Mesendoderm (in vitro differentiated cells): ENCODE data around the gene BEGAIN.

Experiments used
- DNase-seq: peaks from one replicate; pipeline ENCODE4 v3.0.0; 2013
- H2AK5ac ChIP-seq: 2 replicates; pipeline ENCODE4 v1.6.1; 2013; ENCODE audit warnings: low read length, inconsistent platforms
- H2BK120ac ChIP-seq: 2 replicates; pipeline ENCODE4 v1.6.1; 2013; ENCODE audit warnings: low read depth, mild to moderate bottlenecking, low read length, moderate library complexity, mixed read lengths
- H2BK15ac ChIP-seq: replicated peaks from 2 replicates; pipeline ENCODE4 v1.6.1; 2013; ENCODE audit warnings: low read depth, mild to moderate bottlenecking, moderate library complexity
- H2BK5ac ChIP-seq: 2 replicates; pipeline ENCODE4 v1.6.1; 2013; ENCODE audit warnings: low read length, inconsistent platforms
- H3K18ac ChIP-seq: 2 replicates; pipeline ENCODE4 v1.6.1; 2013; ENCODE audit warnings: mild to moderate bottlenecking, low read length, mixed read lengths
- H3K23ac ChIP-seq: one replicate; pipeline ENCODE4 v1.6.1; 2013; ENCODE audit warnings: low read length
- H3K27ac ChIP-seq: 2 replicates; pipeline ENCODE4 v1.5.1; 2013; ENCODE audit warnings: low read depth, mild to moderate bottlenecking, inconsistent platforms, low read length, moderate library complexity
- H3K27me3 ChIP-seq: 2 replicates; pipeline ENCODE4 v1.6.1; 2013; ENCODE audit warnings: low read length, control low read depth, mild to moderate bottlenecking, inconsistent platforms; ENCODE audit not compliant: insufficient read depth, poor library complexity
- H3K36me3 ChIP-seq: 2 replicates; pipeline ENCODE4 v1.6.1; 2013; ENCODE audit warnings: low read length, inconsistent platforms; ENCODE audit not compliant: control insufficient read depth, insufficient read depth
- H3K4ac ChIP-seq: one replicate; pipeline ENCODE4 v1.6.1; 2013; ENCODE audit warnings: low read depth, mild to moderate bottlenecking, low read length, moderate library complexity
- H3K4me1 ChIP-seq: 2 replicates; pipeline ENCODE4 v1.6.1; 2013; ENCODE audit warnings: low read depth, low read length, inconsistent platforms; ENCODE audit not compliant: control insufficient read depth
- H3K4me2 ChIP-seq: 2 replicates; pipeline ENCODE4 v1.6.1; 2013; ENCODE audit warnings: low read length
- H3K4me3 ChIP-seq: 2 replicates; pipeline ENCODE4 v1.5.1; 2013; ENCODE audit warnings: mild to moderate bottlenecking, low read length
- H3K56ac ChIP-seq: one replicate; pipeline ENCODE4 v1.6.1; 2013; ENCODE audit warnings: low read length
- H3K79me1 ChIP-seq: 2 replicates; pipeline ENCODE4 v1.6.1; 2013; ENCODE audit warnings: low read length, inconsistent platforms
- H3K79me2 ChIP-seq: 2 replicates; pipeline ENCODE4 v1.6.1; 2013; ENCODE audit warnings: mild to moderate bottlenecking, low read length; ENCODE audit not compliant: control insufficient read depth, insufficient read depth
- H3K9ac ChIP-seq: 2 replicates; pipeline ENCODE4 v1.6.1; 2013; ENCODE audit warnings: low read length, inconsistent platforms
- H4K5ac ChIP-seq: one replicate; pipeline ENCODE4 v1.6.1; 2013; ENCODE audit warnings: low read length
- H4K8ac ChIP-seq: one replicate; pipeline ENCODE4 v1.6.1; 2013; ENCODE audit warnings: low read depth, mild to moderate bottlenecking, control low read depth, low read length, moderate library complexity
- WGBS: extraction: QIAGEN DNeasy Blood & Tissue Kit; methylation state at CpG from one replicate; pipeline ENCODE4 v1.1.7; 2013; ENCODE audit warnings: low lambda C conversion rate, missing lambda C conversion rate; ENCODE audit not compliant: insufficient coverage; ENCODE audit errors: extremely low coverage; 5-methylcytosine and 5-hydroxymethylcytosine counted together

BEGAIN gene

DNA sequence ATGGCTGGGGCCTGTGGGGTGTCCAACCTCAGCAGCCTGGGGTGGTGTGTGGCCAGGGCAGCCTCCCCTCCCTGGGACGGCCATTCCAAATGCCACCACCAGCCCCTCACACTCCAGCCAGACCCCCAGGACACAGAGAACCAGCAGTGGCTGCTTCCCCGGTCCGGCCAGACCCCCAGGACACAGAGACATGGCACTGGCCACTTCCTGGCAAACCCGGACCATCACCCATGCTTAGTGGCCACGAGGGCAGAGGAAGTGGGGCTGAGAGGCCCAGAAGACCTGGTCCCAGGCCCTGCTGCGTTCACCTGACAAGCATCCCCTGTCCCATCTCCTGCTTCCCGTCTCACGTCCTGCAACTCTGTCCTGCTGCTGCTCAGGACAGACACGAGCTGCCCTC lies 26.7 kb downstream of the BEGAIN start:
- H3K4me2 ChIP-seq, result no peak overlapping the region
- H2AK5ac ChIP-seq, result no peak overlapping the region
- H4K8ac ChIP-seq, result no peak overlapping the region
- no peak overlapping the region for H2BK120ac ChIP-seq
- no peak overlapping the region for H2BK15ac ChIP-seq
- no peaks in the 10 kb centered on the region for H3K79me2 ChIP-seq
- peaks cover 4% of the 10 kb centered on the region for H3K4me1 ChIP-seq
- DNase-seq, result no peak
- no peaks in the 10 kb centered on the region for H3K79me1 ChIP-seq
- H3K4ac ChIP-seq, result no peak overlapping the region
- H4K5ac ChIP-seq, result no peak overlapping the region
- H3K23ac ChIP-seq, result no peak overlapping the region
- H3K18ac ChIP-seq, result no peak overlapping the region
- no peaks in the 10 kb centered on the region for H3K27me3 ChIP-seq
- WGBS, result no CpG with 5 or more reads among the region's 9 CpGs
- H3K36me3 ChIP-seq, result no peaks in the 10 kb centered on the region
- H3K27ac ChIP-seq, result no peak overlapping the region
- no peak overlapping the region for H3K9ac ChIP-seq
- no peak overlapping the region for H3K56ac ChIP-seq
- H3K4me3 ChIP-seq, result no peak overlapping the region
- no peak overlapping the region for H2BK5ac ChIP-seq

DNA sequence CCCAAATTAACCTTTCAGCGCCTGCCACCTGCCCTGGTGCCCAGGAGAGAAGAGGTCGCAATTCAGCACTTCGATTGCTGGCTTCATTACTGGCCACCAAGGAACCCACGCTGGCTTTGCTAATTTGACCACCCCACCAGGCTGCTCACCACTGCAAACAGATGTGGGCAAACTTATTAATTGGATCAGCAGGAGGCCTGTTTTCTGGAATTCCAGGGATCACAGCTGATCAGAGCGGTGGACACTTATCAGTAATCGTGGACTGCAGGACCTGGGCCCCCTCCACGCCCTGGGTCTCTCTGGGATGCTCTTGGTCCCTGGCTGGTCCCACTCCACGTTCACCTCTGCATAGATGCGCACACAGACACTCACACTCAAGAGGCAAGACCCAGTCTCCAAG lies 27.8 kb downstream of the BEGAIN start:
- H3K4me2 ChIP-seq, result no peak overlapping the region
- no peak for DNase-seq
- no peaks in the 10 kb centered on the region for H3K79me1 ChIP-seq
- no peak overlapping the region for H3K18ac ChIP-seq
- no CpG with 5 or more reads among the region's 9 CpGs for WGBS
- H3K27me3 ChIP-seq, result no peaks in the 10 kb centered on the region
- no peak overlapping the region for H2BK5ac ChIP-seq
- H3K4ac ChIP-seq, result no peak overlapping the region
- no peak overlapping the region for H4K8ac ChIP-seq
- H3K79me2 ChIP-seq, result no peaks in the 10 kb centered on the region
- H3K4me1 ChIP-seq, result peaks cover 4% of the 10 kb centered on the region
- H3K36me3 ChIP-seq, result no peaks in the 10 kb centered on the region
- H3K4me3 ChIP-seq, result no peak overlapping the region
- H3K9ac ChIP-seq, result no peak overlapping the region
- H3K27ac ChIP-seq, result no peak overlapping the region
- no peak overlapping the region for H4K5ac ChIP-seq
- H2BK15ac ChIP-seq, result no peak overlapping the region
- no peak overlapping the region for H3K23ac ChIP-seq
- H2BK120ac ChIP-seq, result no peak overlapping the region
- no peak overlapping the region for H2AK5ac ChIP-seq
- H3K56ac ChIP-seq, result no peak overlapping the region

DNA sequence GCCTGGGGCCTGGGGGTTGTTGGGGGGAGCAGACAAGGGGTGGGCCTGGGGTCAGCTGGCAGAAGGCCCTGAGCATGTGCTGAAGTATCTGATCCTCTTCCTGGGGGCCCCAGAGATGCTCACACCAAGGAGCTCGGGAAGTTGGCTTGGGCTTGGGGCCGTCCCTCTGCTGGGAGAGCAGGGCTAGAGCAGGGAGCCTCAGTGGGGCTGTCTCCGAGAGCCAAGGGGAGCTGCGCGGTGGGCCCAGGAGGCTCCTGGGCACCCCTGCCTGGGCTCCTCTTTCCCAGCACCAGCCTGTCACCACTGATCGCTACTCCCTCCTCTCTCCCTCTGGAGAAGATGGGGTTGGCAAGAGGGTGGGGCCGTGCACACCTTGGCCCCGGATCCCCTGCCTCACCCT lies 28.3 kb downstream of the BEGAIN start:
- WGBS, result no CpG with 5 or more reads among the region's 8 CpGs
- Histone ChIP-seq H3K27me3 (no peaks in the 10 kb centered on the region), H3K23ac (no peak overlapping the region)

GRCh38 chr14:100558226-100558625 lies 29.0 kb downstream of the BEGAIN start:
- H3K56ac ChIP-seq, result no peak overlapping the region
- no peak overlapping the region for H3K4me2 ChIP-seq
- no peak overlapping the region for H2BK5ac ChIP-seq
- no peak overlapping the region for H2BK120ac ChIP-seq
- H3K79me2 ChIP-seq, result no peaks in the 10 kb centered on the region
- no peak overlapping the region for H3K4ac ChIP-seq
- no peaks in the 10 kb centered on the region for H3K79me1 ChIP-seq
- H3K23ac ChIP-seq, result peak overlapping the region; percentile 66
- no CpG with 5 or more reads among the region's 11 CpGs for WGBS
- no peak overlapping the region for H3K4me3 ChIP-seq
- peaks cover 4% of the 10 kb centered on the region for H3K4me1 ChIP-seq
- no peak overlapping the region for H3K27ac ChIP-seq
- H3K36me3 ChIP-seq, result no peaks in the 10 kb centered on the region
- H3K9ac ChIP-seq, result no peak overlapping the region
- no peaks in the 10 kb centered on the region for H3K27me3 ChIP-seq
- no peak for DNase-seq
- no peak overlapping the region for H4K5ac ChIP-seq
- H2BK15ac ChIP-seq, result no peak overlapping the region
- no peak overlapping the region for H2AK5ac ChIP-seq
- no peak overlapping the region for H3K18ac ChIP-seq
- no peak overlapping the region for H4K8ac ChIP-seq

More for the DNA sequence above, 28.3 kb downstream of the BEGAIN start:
- Histone ChIP-seq H3K4ac (no peak overlapping the region), H2AK5ac (no peak overlapping the region), H2BK15ac (no peak overlapping the region), H3K9ac (no peak overlapping the region), H3K4me3 (no peak overlapping the region), H3K79me1 (no peaks in the 10 kb centered on the region), H2BK5ac (no peak overlapping the region), H4K5ac (no peak overlapping the region), H3K56ac (no peak overlapping the region), H3K36me3 (no peaks in the 10 kb centered on the region), H3K18ac (no peak overlapping the region), H3K4me1 (peaks cover 4% of the 10 kb centered on the region), H3K79me2 (no peaks in the 10 kb centered on the region), H3K4me2 (no peak overlapping the region), H4K8ac (no peak overlapping the region), H2BK120ac (no peak overlapping the region), H3K27ac (no peak overlapping the region)
- no peak for DNase-seq

GRCh38 chr14:100557658-100558057 lies 29.6 kb downstream of the BEGAIN start:
- H2AK5ac ChIP-seq, result no peak overlapping the region
- no peak overlapping the region for H3K9ac ChIP-seq
- H3K27ac ChIP-seq, result no peak overlapping the region
- H3K4me3 ChIP-seq, result no peak overlapping the region
- H3K27me3 ChIP-seq, result no peaks in the 10 kb centered on the region
- H3K36me3 ChIP-seq, result no peaks in the 10 kb centered on the region
- H3K4me2 ChIP-seq, result no peak overlapping the region
- H3K18ac ChIP-seq, result no peak overlapping the region
- peaks cover 4% of the 10 kb centered on the region for H3K4me1 ChIP-seq
- H3K79me1 ChIP-seq, result no peaks in the 10 kb centered on the region
- no CpG with 5 or more reads among the region's 11 CpGs for WGBS
- DNase-seq, result peak; percentile 52
- no peak overlapping the region for H4K5ac ChIP-seq
- no peak overlapping the region for H2BK5ac ChIP-seq
- no peak overlapping the region for H3K56ac ChIP-seq
- H4K8ac ChIP-seq, result no peak overlapping the region
- H3K23ac ChIP-seq, result no peak overlapping the region
- H3K79me2 ChIP-seq, result no peaks in the 10 kb centered on the region
- no peak overlapping the region for H3K4ac ChIP-seq
- H2BK15ac ChIP-seq, result no peak overlapping the region
- H2BK120ac ChIP-seq, result no peak overlapping the region

- no peak for DNase-seq
- no peak overlapping the region for H3K27ac ChIP-seq
- H3K79me2 ChIP-seq, result no peaks in the 10 kb centered on the region
- H3K23ac ChIP-seq, result no peak overlapping the region
- H3K27me3 ChIP-seq, result no peaks in the 10 kb centered on the region
- H2BK120ac ChIP-seq, result no peak overlapping the region
- no peak overlapping the region for H4K8ac ChIP-seq
- no peak overlapping the region for H3K4me3 ChIP-seq
- no peak overlapping the region for H3K4me2 ChIP-seq
- H3K36me3 ChIP-seq, result no peaks in the 10 kb centered on the region
- no peak overlapping the region for H2AK5ac ChIP-seq
- no peak overlapping the region for H3K9ac ChIP-seq
- H4K5ac ChIP-seq, result no peak overlapping the region
- no peak overlapping the region for H3K4ac ChIP-seq
- no peaks in the 10 kb centered on the region for H3K79me1 ChIP-seq
- no peak overlapping the region for H2BK15ac ChIP-seq
- H2BK5ac ChIP-seq, result no peak overlapping the region
- no peak overlapping the region for H3K56ac ChIP-seq
- H3K4me1 ChIP-seq, result peaks cover 4% of the 10 kb centered on the region
- no CpG with 5 or more reads among the region's 22 CpGs for WGBS
- H3K18ac ChIP-seq, result no peak overlapping the region
Observed at GRCh38 chr14:100556936-100557505, 30.2 kb downstream of the BEGAIN start.
